ENCODE results near the gene SDK2.

SDK2 gene

DNA sequence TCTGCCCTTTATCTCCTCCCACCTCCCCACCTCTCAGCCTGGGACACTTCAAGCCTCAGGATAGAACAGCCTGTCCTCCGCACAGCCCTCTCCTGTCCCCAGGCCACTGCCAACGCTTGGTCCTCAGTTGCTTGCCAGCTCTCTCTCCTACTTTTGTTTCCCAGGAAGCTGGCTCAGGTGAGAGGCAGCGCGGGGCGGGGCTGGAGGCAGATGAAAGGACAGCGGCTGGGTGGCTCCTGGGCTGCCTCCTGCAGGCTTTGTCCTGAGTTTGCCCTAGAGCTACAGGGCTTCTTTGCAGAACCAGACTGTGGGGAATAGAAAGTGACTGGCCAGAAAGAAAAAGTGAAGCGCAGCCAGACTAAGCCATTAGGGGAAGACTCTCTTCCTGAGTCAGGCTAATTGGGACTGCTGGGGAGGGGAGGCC, 284.2 kb downstream of the SDK2 start:
- DNase-seq (ENCODE audit: low read depth, low spot score), result no peak
- in situ Hi-C loops (cut with HindIII; ENCODE audit: low sequenced_read_pairs), result no loop called here
- H3K4me3 ChIP-seq (ENCODE audit: low read depth, low read length), result no peak overlapping the region
- TF ChIP-seq, protein P1, sequence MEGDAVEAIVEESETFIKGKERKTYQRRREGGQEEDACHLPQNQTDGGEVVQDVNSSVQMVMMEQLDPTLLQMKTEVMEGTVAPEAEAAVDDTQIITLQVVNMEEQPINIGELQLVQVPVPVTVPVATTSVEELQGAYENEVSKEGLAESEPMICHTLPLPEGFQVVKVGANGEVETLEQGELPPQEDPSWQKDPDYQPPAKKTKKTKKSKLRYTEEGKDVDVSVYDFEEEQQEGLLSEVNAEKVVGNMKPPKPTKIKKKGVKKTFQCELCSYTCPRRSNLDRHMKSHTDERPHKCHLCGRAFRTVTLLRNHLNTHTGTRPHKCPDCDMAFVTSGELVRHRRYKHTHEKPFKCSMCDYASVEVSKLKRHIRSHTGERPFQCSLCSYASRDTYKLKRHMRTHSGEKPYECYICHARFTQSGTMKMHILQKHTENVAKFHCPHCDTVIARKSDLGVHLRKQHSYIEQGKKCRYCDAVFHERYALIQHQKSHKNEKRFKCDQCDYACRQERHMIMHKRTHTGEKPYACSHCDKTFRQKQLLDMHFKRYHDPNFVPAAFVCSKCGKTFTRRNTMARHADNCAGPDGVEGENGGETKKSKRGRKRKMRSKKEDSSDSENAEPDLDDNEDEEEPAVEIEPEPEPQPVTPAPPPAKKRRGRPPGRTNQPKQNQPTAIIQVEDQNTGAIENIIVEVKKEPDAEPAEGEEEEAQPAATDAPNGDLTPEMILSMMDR (IDR thresholded peaks at IDR 0.05; ENCODE audit: low read depth, low read length), result no peak

DNA sequence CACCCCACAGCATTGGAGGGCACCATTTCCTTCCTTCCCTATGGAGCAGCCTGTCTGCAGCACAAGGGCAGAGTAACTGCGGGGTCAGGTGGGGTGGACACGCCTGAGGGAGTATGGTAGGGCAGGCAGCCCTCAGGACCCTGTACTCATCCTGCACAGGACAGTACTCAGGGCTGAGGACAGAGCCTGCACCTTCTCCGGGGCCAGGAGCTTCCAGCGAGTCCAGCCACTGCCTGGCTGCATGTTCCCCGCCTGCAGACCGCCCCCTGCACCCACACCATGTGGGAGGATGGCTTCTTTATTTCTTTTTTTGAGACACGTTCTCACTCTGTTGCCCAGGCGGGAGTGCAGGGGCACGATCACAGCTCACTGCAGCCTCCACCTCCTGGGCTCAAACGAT, 284.9 kb downstream of the SDK2 start:
- no peak for DNase-seq (ENCODE audit: low read depth, low spot score)
- H3K4me3 ChIP-seq (ENCODE audit: low read depth, low read length), result no peak overlapping the region
- TF ChIP-seq, protein P1 (IDR thresholded peaks at IDR 0.05; ENCODE audit: low read depth, low read length), result no peak
- in situ Hi-C loops (cut with HindIII; ENCODE audit: low sequenced_read_pairs), result no loop called here

DNA sequence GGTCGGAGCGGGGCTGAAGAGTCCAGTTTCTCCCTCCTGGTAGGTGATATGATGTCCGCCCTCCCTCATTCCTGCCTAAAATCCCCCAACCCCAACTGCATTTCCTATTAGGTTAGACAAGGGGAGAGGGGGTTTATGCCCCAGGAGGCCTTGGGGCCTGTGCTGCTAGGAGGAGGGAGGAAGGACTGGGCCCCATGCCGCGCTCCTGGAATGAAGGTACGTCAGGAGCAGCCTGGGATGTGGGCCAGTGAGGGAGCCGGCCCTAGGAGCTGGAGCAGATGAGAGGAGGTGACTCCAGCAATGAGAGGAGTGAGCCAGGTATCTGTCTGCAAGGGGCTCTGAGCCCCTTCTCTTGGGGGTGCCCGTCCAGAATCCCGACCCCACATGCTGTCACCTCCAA, 285.6 kb downstream of the SDK2 start:
- no peak overlapping the region for H3K4me3 ChIP-seq (ENCODE audit: low read depth, low read length)
- TF ChIP-seq, protein P1 (IDR thresholded peaks at IDR 0.05; ENCODE audit: low read depth, low read length), result no peak
- DNase-seq (ENCODE audit: low read depth, low spot score), result no peak
- in situ Hi-C loops (cut with HindIII; ENCODE audit: low sequenced_read_pairs), result no loop called here

DNA sequence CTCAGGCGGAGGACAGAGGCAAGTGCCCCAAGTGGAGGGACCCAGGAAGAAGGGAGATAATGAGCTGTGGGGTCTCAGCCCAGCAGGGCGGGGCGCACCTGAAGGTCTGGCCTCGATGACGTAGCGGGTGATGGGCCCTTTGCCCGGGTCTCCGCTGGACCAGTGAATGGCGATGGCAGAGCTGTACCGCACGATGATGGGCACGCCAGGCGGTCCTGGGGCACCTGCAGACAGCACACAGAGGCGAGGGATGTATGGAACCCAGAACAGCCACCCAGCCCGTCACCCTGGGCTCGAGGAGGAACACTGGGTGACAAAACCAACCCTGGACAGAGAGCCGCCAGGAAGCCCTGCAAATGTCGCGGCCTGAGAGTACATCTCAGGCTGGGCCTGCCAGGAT, 286.3 kb downstream of the SDK2 start:
- TF ChIP-seq, protein P1 (IDR thresholded peaks at IDR 0.05; ENCODE audit: low read depth, low read length), result no peak
- in situ Hi-C loops (cut with HindIII; ENCODE audit: low sequenced_read_pairs), result no loop called here
- H3K4me3 ChIP-seq (ENCODE audit: low read depth, low read length), result no peak overlapping the region
- DNase-seq (ENCODE audit: low read depth, low spot score), result no peak

DNA sequence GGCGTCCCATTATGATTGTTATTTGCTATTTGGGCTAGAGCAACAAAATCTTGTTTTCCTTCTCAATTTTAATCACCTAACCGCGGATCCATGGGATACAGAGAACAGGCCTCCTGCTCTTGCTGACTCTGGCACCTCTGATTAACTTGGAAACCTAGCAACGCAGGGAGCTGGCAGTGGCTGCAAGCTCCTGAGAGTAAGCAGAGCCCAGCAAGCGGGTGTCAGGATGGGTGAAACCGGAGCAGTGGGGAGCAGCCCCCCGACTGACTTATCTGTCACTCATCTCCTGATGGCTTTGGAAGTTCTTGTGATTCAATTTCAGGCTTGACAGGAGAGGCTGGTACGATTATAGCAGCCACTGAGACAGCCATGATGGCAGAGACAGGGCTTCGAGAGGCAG, 286.9 kb downstream of the SDK2 start:
- in situ Hi-C loops (cut with HindIII; ENCODE audit: low sequenced_read_pairs), result no loop called here
- no peak overlapping the region for H3K4me3 ChIP-seq (ENCODE audit: low read depth, low read length)
- no peak for DNase-seq (ENCODE audit: low read depth, low spot score)
- TF ChIP-seq, protein P1 (IDR thresholded peaks at IDR 0.05; ENCODE audit: low read depth, low read length), result no peak

DNA sequence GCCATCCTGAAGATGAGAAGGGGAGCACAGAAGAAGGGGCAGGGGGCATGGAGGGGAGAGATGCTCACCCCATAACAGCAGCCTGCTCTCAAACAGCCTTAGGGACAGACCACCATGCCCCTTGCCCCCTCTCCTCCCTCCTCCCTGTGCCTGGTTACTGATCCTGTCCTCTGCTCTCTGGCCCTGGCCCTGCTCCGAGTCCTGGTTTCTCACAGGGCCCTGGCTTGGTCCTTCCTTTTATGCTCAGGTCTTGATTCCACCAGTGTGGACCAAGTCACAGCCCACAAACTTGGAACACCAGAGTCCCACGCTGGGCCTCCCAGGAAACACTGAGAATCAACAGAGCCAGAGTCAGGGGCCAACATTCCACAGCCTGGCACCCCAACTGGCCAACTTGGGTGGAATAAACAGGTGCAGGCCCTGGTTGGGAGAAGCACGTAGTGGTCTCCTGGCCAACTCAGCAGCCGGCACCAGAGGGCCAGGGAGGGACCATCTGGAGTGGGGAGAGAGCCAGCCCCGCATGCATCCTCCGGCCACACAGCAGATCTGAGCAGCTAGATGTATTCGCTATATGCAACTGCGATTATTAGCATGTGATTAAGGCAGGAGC, 287.6 kb downstream of the SDK2 start:
- no peak overlapping the region for H3K4me3 ChIP-seq (ENCODE audit: low read depth, low read length)
- DNase-seq (ENCODE audit: low read depth, low spot score), result no peak
- in situ Hi-C loops (cut with HindIII; ENCODE audit: low sequenced_read_pairs), result no loop called here
- TF ChIP-seq, protein P1 (IDR thresholded peaks at IDR 0.05; ENCODE audit: low read depth, low read length), result no peak

Data from astrocyte of the spinal cord (primary cell).